CD4-positive, alpha-beta T cell treated with Interleukin-15 for 4 hours (primary cell): ENCODE data around the gene RARG.

Experiments
- DNase-seq: peaks from one replicate; pipeline ENCODE4 v3.0.0-alpha.2; 2020; ENCODE audit warnings: low spot score

RARG gene

DNA sequence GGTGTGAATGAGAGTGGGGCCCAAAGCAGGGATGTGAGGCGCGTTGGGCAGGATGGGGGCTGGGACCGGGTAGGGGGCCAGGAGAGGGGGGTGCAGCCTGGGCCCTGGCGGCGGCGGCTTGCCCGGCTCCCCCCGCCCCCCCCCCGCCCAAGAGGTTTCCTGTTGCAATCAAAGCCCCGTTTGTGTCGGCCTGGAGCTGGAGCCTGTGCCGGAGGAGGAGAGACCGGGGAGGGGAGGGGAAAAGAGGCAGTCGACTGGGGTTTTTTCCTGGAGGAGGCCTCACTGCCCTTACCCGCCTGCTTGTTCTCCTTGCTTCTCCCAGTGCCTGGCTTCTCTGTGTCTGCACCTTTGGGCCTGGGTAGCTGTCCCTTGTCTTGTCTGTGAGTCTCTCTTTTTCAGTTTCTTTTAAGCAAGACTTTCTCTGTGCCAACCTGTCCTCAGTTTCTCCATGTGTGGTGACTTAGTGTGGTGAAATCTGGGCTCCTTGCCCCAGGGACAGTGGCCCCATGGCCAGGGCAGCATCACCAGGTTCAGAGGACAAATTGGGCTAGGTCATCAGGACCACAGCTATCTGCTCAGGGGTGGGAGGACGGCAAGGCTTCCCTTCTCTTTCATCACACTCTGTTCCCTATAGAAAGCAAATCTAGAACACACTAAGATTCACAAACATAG is 8.5 kb downstream of the RARG start:
- no peak for DNase-seq

DNA sequence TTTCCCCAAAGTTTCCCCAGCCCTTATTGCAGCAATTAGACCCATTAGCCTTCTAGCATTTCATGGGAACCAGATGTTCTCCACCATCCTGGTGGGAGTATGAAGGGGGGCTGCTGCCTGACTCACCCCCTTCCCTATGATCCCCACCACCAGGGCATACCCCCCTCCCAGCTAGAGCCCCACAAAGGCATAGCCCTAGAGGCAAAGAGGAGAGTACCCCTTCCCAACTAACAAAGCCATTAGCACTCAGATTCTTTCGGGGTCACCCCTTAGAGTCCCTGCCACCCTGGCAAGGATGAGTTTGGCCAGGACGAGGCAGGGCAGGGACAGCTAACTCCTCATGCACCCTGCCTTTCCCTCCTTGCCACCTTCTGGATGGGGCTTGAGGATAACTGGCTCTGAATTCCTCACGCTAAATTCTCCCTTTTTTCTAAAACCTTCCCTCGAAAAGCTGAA is 9.2 kb downstream of the RARG start:
- no peak for DNase-seq

DNA sequence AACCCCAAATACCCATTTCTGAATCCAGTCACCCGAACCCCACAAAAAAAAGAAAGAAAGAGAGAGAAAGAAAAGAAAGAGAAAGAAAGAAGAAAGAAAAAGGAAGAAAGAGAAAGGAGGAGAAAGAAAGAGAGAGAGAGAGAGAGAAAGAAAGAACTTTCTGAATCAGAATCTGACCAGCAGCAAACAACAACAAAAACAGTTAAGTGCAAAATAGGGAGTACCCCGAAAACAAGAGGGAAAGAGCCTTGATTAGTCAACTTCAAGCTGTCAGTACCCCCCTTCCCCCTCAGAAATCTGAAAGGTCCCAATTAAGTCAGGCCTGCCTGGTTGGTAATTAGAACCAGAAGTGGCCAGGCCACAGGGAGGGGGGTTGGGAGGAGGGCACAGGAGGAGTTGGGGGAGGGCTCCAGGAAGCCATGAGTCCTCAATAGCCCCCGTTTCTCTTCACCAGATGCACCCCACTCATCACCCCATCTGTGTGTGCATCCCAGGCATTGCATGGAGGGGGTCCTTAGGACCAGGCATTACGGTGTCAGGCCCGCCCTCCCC is 9.8 kb downstream of the RARG start:
- no peak for DNase-seq

DNA sequence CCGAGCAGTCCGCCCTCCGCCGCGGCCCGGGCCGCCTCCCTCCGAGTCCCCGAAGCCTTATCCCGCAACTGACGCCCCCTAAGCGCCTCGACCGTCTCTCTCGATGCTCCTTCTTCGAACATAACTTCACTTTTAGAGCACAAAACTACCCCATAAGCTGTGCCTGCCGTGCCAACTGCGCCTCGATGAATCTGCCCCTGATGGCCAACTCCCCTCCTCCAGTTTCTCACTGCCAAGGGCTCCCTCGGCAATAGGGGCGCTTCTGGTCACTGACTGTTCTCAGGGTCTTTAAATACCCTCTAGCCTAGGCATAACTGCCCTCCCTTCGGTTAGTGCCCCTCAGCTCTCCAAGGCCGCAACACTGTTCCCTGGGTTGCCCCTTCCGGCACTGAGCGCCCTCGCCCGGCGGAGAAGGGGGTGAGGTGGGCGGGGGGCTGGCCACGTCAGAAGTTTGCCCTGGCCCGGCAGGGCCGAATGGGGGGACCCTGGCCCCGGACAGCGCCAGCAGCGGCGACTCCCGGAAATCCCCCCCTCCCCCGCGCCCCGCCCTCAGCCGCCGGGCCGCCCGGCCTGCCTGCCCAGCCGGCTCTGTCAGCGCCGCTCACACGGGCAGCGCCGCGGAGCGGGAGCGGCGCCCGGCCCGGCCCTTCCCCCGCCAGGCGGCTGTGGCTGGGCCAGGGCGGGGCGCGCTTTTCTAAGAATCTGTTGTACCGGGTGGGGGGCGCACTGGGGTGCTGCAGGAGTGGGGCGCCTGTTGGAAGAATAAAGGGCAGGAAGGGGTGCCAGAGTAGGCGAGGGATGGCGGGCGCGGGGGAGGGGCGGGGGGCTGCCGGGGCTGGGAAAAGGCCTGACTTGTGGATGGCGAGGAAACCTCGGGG is 10.6 kb downstream of the RARG start:
- peak; percentile 45 for DNase-seq

GRCh38 chr12:53220694-53221202 is 11.3 kb downstream of the RARG start:
- DNase-seq, result peak; percentile 78

- peak; percentile 78 for DNase-seq
Observed at GRCh38 chr12:53219956-53220693, 11.9 kb downstream of the RARG start.

- DNase-seq, result peak; percentile 40
Observed at GRCh38 chr12:53219292-53219955, 12.6 kb downstream of the RARG start.

- no peak for DNase-seq
Observed at GRCh38 chr12:53218551-53219291, 13.3 kb downstream of the RARG start.

GRCh38 chr12:53217931-53218307 is 14.1 kb downstream of the RARG start:
- DNase-seq, result no peak

DNA sequence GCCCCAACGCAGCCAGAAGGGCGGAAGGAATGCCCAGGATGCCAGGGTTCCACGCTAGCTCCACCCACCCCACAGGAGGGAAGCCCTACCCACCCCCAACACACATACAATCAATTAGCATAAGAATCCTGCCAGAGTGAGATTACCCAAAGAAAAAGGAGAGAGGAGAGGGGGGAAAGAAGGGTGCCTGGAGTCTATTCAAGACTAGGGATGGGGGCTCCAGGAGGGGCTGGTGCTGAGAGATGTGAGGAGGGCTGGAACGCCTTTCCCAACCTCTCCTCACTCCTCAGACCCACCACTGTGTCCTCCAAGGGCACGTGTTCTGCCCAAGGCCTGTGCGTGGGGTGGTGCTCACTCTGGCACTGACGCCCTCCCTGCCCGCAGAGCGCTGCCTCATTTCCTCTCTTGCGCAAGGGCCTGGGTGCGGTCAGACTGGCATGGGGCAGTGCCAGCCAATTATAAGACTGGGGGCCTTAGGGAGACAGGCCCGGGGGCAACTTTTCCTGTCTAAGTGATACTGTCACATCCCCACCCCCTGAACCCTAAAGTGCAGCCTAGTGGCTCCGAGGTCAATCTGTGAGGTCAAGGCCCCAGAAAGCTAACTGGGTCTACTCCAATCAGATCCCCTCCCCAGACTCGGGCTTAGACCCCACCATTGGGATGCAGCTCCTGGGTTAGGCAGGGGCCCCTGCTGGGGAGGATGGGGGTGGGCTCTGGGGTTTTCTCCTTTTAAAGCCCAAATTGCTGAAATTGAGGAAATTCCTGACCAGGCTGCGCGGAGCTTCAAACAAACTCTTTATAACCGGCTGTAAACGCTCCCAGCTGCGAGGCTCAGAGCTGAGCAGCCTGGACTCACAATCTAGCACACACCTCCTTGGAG is 14.7 kb downstream of the RARG start:
- DNase-seq, result peak; percentile 43

- DNase-seq, result no peak
Observed at GRCh38 chr12:53215497-53215896, 16.5 kb downstream of the RARG start.

DNA sequence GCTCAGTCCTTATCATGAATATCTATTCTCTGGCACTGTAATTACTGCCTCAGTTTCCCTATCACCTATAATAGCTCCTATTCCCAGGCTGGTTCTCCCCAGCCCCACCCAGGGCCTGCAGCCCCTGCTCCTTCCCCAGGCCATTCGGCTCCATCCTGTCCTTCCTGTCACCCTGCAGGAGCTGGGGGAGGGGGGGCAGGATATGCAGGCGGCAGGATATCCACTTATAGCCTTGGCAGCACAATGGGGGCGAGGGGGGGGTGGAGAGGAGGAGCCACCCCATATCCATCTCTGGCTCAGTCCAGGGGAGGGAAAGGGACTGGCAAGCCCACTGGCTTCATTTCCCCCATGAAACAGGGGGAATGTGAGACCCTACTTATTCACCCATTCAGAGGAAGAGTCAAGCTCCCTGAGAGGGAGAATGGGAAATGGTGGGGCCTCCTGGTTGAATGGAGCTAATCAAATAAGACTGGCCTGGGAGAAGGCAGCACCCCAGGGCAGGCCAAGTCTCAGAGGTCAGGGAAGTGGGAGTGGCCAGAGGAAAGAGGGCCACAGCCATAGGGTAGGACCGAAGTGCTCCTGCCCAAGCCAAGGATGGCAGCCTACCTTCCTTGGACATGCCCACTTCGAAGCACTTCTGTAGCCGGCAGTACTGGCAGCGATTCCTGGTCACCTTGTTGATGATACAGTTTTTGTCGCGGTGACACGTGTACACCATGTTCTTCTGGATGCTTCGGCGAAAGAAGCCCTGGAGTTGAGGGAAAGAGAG is 17.1 kb downstream of the RARG start:
- DNase-seq, result no peak

GRCh38 chr12:53214221-53214620 is 17.8 kb downstream of the RARG start:
- no peak for DNase-seq

- DNase-seq, result peak; percentile 83
Observed at GRCh38 chr12:53213348-53213747, 18.7 kb downstream of the RARG start.

DNA sequence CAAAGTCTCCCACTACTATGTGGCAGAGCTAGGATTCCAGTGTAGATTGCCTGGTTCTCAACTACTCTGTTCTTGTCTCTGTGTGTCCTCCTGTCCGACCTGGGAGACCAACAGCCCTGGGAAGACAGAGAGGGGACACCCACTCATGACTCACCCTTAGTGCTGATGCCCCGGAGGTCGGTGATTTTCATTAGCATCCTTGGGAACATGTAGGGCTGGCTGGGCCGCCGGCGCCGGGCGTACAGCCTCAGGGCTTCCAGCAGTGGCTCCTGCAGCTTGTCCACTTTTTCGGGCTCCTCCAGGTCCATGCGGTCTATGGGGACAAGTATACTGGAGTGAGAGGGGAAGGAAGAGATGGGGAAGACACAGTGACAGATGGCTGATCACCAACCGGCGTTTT is 19.1 kb downstream of the RARG start:
- DNase-seq, result no peak

DNA sequence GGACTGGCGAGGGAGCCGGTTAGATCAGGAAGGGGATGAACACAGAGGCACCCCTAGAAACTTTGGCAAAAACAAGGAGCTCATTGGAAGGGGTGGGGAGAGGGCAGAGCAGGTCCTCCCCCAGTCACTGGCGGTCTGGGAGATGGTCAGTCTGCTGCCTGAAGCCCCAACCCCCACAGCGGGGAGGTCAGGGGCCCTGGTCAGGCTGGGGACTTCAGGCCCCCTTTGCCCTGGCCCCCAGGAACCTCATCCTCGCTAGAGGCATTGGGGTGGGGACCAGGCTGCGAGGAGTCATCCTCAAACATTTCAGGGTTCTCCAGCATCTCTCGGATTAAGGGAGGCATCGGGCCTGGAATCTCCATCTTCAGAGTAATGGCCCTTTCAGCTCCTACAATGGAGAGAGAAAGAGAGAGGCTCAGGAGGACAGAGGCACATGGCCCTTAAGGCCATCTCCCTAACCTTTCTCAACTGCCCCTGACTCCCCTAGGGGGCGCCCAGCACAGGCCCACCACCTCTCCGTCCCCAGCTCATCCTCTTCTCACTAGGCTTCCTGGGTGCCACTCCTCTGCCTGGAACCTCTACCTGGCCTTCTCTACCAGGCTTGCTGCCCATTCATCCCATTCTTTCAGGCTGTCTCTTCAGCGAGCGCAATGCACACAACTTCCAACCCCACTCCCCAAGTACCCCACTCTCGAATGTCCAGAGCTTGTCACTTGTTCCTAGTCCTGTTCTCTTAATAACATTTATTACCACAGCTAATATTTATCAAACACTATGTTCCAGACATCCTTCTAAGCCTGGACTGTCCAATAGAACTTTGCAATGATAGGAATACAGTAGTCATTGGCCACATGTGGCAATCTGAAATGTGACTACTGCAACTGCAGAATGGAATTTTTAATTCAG is 20.3 kb downstream of the RARG start:
- no peak for DNase-seq

- DNase-seq, result no peak
Observed at GRCh38 chr12:53210843-53211242, 21.2 kb downstream of the RARG start.

GRCh38 chr12:53208877-53209463 is 23.0 kb downstream of the RARG start:
- DNase-seq, result peak; percentile 26
